Neural cell (in vitro differentiated cells): ENCODE measurements around the gene SPRR2D.

Source experiments
- EP300 ChIP-seq: fragments of 450-650 bp; conservative IDR thresholded peaks from 2 replicates; pipeline ENCODE4 v1.6.1; 2014; ENCODE audit warnings: antibody characterized with exemption, mild to moderate bottlenecking, moderate library complexity; ENCODE audit not compliant: poor library complexity, severe bottlenecking
- POLR2AphosphoS5 ChIP-seq: IDR thresholded peaks from 2 replicates; pipeline ENCODE4 v1.6.1; 2012
- RAD21 ChIP-seq: fragments of 450-650 bp; conservative IDR thresholded peaks from 2 replicates; pipeline ENCODE4 v1.6.1; 2014; ENCODE audit warnings: antibody characterized with exemption, mild to moderate bottlenecking, moderate library complexity
- SMC3 ChIP-seq: fragments of 450-650 bp; conservative IDR thresholded peaks from 2 replicates; pipeline ENCODE4 v1.6.1; 2014; ENCODE audit warnings: antibody characterized with exemption, mild to moderate bottlenecking, moderate library complexity; ENCODE audit not compliant: poor library complexity
- TF ChIP-seq, protein P1 (sequence below): fragments of 450-650 bp; IDR thresholded peaks from 2 replicates; pipeline ENCODE4 v1.5.1; 2014; ENCODE audit warnings: antibody characterized with exemption, mild to moderate bottlenecking, moderate library complexity; ENCODE audit not compliant: poor library complexity, severe bottlenecking

DNA sequence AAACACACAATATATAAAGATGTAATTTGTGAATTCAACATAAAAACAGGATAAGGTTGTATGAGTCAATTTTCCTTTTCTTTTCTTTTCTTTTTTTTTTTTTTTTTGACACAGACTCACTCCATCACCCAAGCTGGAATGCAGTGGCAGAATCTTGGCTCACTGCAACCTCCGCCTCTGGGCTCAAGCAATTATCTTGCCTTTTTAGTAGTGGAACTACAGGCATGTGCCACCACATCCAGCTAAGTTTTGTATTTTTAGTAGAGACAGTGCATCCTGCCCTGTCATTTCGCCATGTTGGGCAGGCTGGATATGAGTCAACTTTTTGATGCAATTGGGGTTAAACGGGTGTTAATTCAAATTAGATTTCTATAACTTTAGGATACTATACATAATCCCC lies 40.8 kb upstream of the SPRR2D start:
- TF ChIP-seq, protein P1, sequence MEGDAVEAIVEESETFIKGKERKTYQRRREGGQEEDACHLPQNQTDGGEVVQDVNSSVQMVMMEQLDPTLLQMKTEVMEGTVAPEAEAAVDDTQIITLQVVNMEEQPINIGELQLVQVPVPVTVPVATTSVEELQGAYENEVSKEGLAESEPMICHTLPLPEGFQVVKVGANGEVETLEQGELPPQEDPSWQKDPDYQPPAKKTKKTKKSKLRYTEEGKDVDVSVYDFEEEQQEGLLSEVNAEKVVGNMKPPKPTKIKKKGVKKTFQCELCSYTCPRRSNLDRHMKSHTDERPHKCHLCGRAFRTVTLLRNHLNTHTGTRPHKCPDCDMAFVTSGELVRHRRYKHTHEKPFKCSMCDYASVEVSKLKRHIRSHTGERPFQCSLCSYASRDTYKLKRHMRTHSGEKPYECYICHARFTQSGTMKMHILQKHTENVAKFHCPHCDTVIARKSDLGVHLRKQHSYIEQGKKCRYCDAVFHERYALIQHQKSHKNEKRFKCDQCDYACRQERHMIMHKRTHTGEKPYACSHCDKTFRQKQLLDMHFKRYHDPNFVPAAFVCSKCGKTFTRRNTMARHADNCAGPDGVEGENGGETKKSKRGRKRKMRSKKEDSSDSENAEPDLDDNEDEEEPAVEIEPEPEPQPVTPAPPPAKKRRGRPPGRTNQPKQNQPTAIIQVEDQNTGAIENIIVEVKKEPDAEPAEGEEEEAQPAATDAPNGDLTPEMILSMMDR, result no peak
- no peak for TF ChIP-seq EP300
- no peak for TF ChIP-seq RAD21
- TF ChIP-seq POLR2AphosphoS5, result no peak
- TF ChIP-seq SMC3, result no peak
